ENCODE measurements around the gene WDR70. TPM values are rescaled to one million over a fixed set of nuclear protein-coding genes. Genes with fewer than 3 reads are reported as not detected.
"Not testable (repeated sequence)": the region's sequence is repeated elsewhere in the genome, so short reads cannot be mapped to it uniquely, and the experiment has no call there.

Gene WDR70
- total RNA-seq (10 to 100 TPM; 24.5 to 34.6 TPM), total RNA-seq (15.4 to 64.2 (median 41.2) reads per million in 172 experiments)
- 23.8 TPM for polyA plus RNA-seq (2013, experiment 1 of 2)
- 25.1 TPM for polyA plus RNA-seq (2013, experiment 2 of 2)

GRCh38 chr5:37379100-37379628 is at the start of gene WDR70:
WDR70 (plus strand) TSS chr5:37379318; CDS start chr5:37379368, 50 bp downstream.
- H3K9me3 Mint-ChIP-seq; H3K27ac ChIP-seq (ENCODE audit: low read depth in 1 of 2, low read length in 2 of 2); H3K27me3 Mint-ChIP-seq; H3K9me3 ChIP-seq (ENCODE audit: control insufficient read depth in 1 of 2, insufficient read depth in 1 of 2, low read length in 2 of 2); H3K27me3 ChIP-seq (ENCODE audit: control insufficient read depth in 1 of 2, insufficient read depth in 2 of 2, low read length in 2 of 2): not testable (repeated sequence)
- DNase-seq (peak; percentile 60 to 92 (median 76)), ATAC-seq (ENCODE audit: poor library complexity) (peak; percentile 96)
- intact Hi-C loops (cut with DNase I, micrococcal nuclease) = loop anchor here (1.0 kb wide), 1 partner anchor 8 kb away; the partner anchor contains the start of gene NUP155 (in 2 of the 2)
- Mint-ChIP-seq H3K27ac (peak within 1 kb of the TSS; percentile 77), H3K36me3 (ENCODE audit: low read depth) (peaks cover 24% of the 10 kb centered on the region), H3K4me3 (peak within 1 kb of the TSS; percentile 94), H3K4me1 (ENCODE audit: low read depth) (peaks cover 18% of the 10 kb centered on the region)
- peak; percentile 55 for TF ChIP-seq CTCF (IDR thresholded peaks at IDR 0.05)
- Histone ChIP-seq H3K4me1 (ENCODE audit: insufficient read depth, low read length) (peaks cover 12% of the 10 kb centered on the region), H3K4me3 (ENCODE audit: low read length) (peak within 1 kb of the TSS; percentile 75), H3K36me3 (ENCODE audit: insufficient read depth, low read length) (peaks cover 11% of the 10 kb centered on the region)
- ChIA-PET CTCF (interaction anchor here (0.6 to 2.0 kb wide), 17 partner anchors 8 to 1767 kb away, joined by 3 to 43 read pairs (median 4); partner anchors contain the start of gene NUP155), POLR2A (interaction anchor here (1.3 to 1.9 kb wide), 2 partner anchors 8 to 29 kb away, joined by 3 to 43 read pairs; partner anchors contain the start of gene NUP155)

GRCh38 chr5:37334754-37335153 is 44.4 kb upstream of the WDR70 start:
- DNase-seq; H3K27me3 Mint-ChIP-seq; H3K27ac Mint-ChIP-seq; CTCF ChIA-PET; H3K4me3 Mint-ChIP-seq; H3K27me3 ChIP-seq (ENCODE audit: control insufficient read depth in 1 of 2, insufficient read depth in 2 of 2, low read length in 2 of 2); H3K9me3 ChIP-seq (ENCODE audit: control insufficient read depth in 1 of 2, insufficient read depth in 1 of 2, low read length in 2 of 2); H3K4me1 ChIP-seq (ENCODE audit: insufficient read depth, low read length); ATAC-seq (ENCODE audit: poor library complexity); intact Hi-C loops (cut with DNase I, micrococcal nuclease); H3K27ac ChIP-seq (ENCODE audit: low read depth in 1 of 2, low read length in 2 of 2); H3K4me3 ChIP-seq (ENCODE audit: low read length); POLR2A ChIA-PET; H3K4me1 Mint-ChIP-seq (ENCODE audit: low read depth); H3K9me3 Mint-ChIP-seq: not testable (repeated sequence)
- peaks cover 58% of the 10 kb centered on the region for H3K36me3 ChIP-seq (ENCODE audit: insufficient read depth, low read length)
- peaks cover 81% of the 10 kb centered on the region for H3K36me3 Mint-ChIP-seq (ENCODE audit: low read depth)

- H3K27ac ChIP-seq (ENCODE audit: low read depth in 1 of 2, low read length in 2 of 2); intact Hi-C loops (cut with DNase I, micrococcal nuclease); H3K27me3 ChIP-seq (ENCODE audit: control insufficient read depth in 1 of 2, insufficient read depth in 2 of 2, low read length in 2 of 2); H3K4me3 ChIP-seq (ENCODE audit: low read length); DNase-seq; H3K4me1 ChIP-seq (ENCODE audit: insufficient read depth, low read length); H3K27me3 Mint-ChIP-seq; H3K4me1 Mint-ChIP-seq (ENCODE audit: low read depth); H3K27ac Mint-ChIP-seq; H3K9me3 Mint-ChIP-seq; H3K9me3 ChIP-seq (ENCODE audit: control insufficient read depth in 1 of 2, insufficient read depth in 1 of 2, low read length in 2 of 2); H3K4me3 Mint-ChIP-seq; CTCF ChIA-PET; POLR2A ChIA-PET; ATAC-seq (ENCODE audit: poor library complexity): not testable (repeated sequence)
- peaks cover 71% of the 10 kb centered on the region for H3K36me3 Mint-ChIP-seq (ENCODE audit: low read depth)
- H3K36me3 ChIP-seq (ENCODE audit: insufficient read depth, low read length) = peaks cover 74% of the 10 kb centered on the region
These were observed 36.4 kb upstream of the WDR70 start for GRCh38 chr5:37342741-37343140.

- intact Hi-C loops (cut with DNase I, micrococcal nuclease) = no loop called here
- Histone ChIP-seq H3K27me3 (ENCODE audit: control insufficient read depth in 1 of 2, insufficient read depth in 2 of 2, low read length in 2 of 2) (no peaks in the 10 kb centered on the region), H3K27ac (ENCODE audit: low read depth in 1 of 2, low read length in 2 of 2) (no peak overlapping the region), H3K4me3 (ENCODE audit: low read length) (no peak overlapping the region), H3K36me3 (ENCODE audit: insufficient read depth, low read length) (peaks cover 62% of the 10 kb centered on the region), H3K9me3 (ENCODE audit: control insufficient read depth in 1 of 2, insufficient read depth in 1 of 2, low read length in 2 of 2) (no peaks in the 10 kb centered on the region), H3K4me1 (ENCODE audit: insufficient read depth, low read length) (no peaks in the 10 kb centered on the region)
- ATAC-seq (ENCODE audit: poor library complexity) (no peak), DNase-seq (no peak)
- ChIA-PET CTCF (no interaction called here), POLR2A (no interaction called here)
- Mint-ChIP-seq H3K4me3 (no peak overlapping the region), H3K4me1 (ENCODE audit: low read depth) (no peaks in the 10 kb centered on the region), H3K27ac (no peak overlapping the region), H3K9me3 (no peaks in the 10 kb centered on the region), H3K36me3 (ENCODE audit: low read depth) (peaks cover 67% of the 10 kb centered on the region), H3K27me3 (no peaks in the 10 kb centered on the region)
- no peak for TF ChIP-seq CTCF (IDR thresholded peaks at IDR 0.05)
These were observed 24.0 kb upstream of the WDR70 start for GRCh38 chr5:37355161-37355560.
